ENCODE data around the gene MAP4K2.
"Not testable (repeated sequence)": the region's sequence is repeated elsewhere in the genome, so short reads cannot be mapped to it uniquely, and the experiment has no call there.

MAP4K2 gene

DNA sequence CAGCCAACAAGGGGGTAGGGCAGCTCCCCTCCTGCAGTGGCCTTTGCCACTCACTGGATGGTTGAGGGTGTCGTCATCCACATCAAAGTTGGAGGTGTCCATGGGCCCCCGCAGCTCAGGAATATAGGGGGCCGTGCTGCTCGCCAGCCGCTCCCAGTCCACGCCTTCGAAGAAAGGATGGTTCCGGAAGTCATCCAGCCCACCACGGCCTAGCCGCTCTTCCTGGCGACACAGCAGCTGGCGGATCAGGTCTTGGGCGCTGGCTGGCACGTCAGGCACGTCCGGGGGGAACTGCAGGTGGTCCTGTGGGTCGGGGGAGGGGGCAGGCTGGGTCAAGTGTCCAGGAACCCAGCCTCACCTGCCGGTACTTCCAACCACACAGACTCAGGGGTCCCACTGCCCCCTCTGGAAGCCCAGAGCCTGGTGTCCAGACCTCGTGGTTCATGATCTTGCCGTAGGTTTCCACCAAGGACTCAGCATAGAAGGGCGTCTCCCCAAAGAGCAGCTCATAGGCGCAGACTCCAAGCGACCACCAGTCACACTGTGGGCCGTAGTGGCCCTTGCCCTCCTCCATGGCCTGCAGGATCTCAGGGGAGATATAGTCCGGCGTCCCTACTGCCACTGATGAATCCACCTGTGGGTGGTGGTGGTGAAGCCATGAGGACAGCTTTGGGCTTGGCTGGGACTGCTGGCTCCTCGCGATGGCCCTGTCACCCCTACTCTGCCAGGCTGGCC lies 35.8 kb upstream of the MAP4K2 start:
- DNase-seq: no peak

DNA sequence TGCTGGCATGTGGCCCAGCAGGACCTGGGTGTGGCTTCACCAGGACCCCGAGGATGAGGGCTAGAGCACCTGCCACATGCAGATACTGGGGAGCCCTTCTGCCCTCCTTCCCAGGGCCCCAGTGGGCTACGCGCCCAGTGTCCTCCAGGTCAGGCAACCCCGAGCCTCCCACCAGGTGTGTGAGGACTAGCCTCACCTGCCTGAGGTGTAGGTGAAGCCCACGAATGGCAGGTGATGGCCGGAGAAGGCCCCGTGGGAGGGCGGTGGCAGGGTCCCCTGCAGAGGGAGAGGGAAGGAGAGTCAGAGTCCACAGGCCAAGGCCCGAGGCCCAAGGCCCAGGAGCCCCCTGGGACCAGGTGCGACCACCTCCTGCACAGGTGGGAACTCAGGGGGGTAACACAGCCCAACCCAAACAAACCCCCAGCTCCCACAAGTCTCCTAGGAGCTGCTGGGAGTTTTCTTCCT lies 34.9 kb upstream of the MAP4K2 start:
- no peak for DNase-seq

DNA sequence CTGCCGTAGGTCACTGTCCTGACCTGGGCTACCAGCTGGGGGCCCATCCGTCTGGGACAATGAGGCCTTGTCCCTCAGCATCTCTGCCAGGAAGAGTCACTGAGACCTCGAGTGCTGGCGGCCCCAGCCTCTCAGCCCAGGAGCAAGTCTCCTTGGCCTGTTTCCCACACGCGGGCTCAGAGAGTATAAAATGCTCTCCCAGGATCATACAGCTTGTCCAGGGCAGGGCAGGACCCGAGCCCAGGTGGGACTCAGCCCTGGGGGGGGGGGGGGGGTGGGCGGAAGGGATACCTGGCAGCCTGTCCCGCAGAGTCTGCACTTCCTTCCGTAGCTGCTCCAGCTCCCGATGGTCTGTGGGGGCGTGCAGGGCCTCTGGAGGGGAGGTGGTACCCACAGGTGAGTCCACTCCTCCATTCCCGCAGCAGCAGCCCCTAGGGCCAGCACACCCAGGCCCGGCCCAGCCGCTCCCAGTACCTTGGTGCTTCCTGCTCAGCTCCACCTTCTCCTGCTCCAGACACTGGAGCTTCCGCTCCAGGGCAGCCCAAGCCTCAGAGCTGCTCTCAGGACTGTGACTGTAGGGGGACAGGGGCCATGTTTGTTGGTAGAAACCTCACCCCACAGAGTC lies 33.5 kb upstream of the MAP4K2 start:
- no peak for DNase-seq

DNA sequence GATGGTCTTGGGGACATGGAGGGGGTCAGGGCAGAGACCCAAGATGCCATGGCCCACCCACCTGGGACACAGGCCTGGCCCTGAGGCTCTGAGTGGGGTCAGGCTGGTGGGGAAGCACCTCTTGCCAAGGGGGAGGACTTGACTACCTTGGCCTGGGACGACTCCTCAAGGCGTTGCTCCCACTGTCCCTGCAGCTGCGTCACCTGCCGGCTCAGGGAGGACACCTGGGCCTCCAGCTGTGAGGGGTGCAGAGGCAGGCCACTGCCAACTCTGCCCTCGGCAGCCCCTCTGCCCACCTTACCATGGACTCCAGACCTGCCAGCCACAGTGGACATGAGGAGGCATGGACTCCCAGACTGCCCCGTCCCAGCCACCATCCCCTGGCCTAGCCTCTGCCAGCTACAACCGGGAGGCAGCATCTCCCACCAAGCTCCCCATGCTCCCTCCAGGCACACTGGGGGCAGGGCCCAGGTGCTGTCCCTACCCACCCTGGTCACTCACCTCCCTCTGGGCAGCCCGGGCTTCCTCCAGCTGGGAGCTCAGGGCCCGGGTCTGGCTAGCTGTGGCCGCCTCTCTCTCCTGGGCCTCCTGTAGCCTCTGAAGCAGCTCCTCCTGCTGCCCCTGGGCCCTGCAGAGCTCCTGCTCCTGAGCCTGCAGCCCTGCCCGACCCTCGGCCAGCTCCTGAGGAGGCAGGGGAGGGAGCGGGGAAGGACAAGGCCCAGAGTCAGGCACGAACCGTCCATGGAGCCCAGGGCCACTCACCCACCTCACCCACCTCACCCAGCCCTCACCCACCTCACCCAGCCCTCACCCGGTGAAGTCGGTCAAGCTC lies 32.8 kb upstream of the MAP4K2 start:
- DNase-seq: no peak

DNA sequence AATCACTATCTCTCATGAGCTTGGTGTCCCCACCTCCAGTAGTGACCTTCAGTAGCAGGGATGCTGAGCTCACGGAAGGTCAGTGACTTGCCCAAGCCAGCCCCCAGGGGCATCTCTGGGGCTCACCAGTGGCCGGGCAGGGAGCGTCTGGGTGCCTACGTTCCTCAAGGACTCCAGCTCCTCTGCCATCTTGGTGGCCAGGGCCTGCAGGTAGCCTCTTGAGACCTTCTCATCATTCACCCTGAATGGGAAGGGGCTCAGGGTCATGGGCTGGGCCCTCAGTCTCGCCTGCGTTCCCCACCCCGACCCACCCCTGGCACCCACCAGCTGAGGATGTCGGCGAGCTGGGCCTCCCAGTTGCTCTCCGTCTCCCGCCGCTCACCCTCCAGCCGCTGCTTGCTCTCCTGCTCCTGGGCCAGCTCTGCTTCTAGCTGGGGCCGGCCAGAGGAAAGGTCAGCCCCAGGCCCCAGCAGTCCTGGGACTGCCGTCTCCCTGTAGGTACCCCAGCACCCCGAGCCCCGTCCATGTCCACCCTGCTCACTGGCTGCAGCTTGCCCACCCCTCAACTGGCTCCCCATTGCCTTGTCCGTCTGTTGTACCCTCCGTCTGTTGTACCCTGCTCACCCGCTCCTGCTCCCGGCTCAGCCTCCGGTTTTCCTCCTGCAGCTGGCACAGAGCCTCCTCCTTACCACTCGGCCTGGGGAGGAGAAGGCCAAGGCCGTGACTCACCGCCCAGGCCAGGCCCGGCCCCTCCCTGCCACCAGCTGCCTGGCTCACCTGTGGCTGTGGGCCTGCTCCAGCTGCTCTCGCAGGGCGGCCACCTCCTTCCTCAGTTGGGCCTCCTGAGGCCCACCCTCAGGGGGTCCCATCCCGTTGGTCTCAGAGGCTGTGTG lies 32.0 kb upstream of the MAP4K2 start:
- no peak for DNase-seq

DNA sequence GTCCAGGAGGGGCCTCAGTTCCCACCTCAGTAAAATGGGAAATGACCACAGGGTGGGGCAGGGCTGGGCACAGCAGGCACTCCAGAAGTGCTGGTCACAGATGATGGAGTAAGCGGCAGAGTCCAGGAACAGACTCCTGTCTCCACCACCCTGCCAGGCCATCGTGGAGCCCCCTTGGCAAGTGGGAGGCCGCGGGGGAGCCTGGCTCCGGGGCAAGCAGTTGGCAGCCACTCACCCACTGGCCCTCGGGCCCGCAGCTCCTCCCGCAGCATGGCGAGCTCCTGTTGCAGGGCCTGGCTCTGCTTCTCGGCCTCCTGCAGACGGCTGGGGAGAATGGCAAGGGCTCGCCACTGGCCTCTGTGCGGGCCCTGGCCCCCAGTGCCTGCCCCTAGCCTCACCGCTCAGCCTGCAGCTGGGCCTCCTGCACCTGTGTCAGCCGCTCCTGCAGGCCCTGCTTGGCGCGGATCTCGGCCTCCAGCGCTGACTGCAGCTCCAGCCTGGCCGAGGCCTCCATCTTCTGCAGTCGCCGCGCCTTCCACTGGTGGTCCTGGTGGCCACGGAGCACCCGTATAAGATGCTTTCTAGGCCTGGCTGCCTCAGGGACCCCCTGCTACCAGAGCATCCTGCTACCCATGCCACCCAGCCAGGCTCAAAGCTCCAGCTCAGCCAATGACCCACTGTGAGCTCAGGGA lies 31.2 kb upstream of the MAP4K2 start:
- DNase-seq: no peak

DNA sequence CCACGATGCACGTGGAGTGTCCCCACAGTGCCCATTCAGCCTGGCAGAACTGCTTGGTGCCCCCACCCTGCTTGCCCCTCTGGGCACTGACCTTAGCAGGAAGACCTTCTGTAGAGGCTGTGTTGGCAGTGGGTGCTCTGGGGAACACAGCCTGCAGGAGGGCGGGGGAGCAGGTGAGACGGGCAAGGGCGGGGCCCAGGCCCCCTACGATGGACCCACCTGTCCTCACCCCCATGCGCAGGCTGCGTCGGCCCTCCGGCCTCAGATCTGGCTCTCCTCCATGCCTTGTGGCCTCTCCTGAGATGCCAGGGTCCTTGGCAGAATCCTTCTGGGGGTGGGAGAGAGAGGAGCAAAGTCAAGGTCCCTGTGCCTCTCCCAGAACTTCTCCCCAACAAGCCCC lies 30.5 kb upstream of the MAP4K2 start:
- DNase-seq: no peak

DNA sequence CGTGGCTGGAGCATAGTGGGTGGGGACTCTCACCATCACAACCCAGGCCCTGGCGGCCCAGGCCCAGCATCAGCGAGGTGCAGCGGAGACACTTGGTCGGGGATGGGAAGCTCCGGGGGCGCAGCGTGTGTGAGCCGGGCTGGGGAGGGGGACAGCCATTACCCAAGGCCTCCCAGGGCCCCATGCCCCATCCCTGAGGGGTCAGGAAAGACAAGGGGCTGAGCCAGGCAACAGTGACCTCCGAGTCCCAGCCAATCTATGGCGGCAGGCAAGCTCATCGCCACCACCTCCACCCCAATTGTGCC lies 30.1 kb upstream of the MAP4K2 start:
- no peak for DNase-seq

DNA sequence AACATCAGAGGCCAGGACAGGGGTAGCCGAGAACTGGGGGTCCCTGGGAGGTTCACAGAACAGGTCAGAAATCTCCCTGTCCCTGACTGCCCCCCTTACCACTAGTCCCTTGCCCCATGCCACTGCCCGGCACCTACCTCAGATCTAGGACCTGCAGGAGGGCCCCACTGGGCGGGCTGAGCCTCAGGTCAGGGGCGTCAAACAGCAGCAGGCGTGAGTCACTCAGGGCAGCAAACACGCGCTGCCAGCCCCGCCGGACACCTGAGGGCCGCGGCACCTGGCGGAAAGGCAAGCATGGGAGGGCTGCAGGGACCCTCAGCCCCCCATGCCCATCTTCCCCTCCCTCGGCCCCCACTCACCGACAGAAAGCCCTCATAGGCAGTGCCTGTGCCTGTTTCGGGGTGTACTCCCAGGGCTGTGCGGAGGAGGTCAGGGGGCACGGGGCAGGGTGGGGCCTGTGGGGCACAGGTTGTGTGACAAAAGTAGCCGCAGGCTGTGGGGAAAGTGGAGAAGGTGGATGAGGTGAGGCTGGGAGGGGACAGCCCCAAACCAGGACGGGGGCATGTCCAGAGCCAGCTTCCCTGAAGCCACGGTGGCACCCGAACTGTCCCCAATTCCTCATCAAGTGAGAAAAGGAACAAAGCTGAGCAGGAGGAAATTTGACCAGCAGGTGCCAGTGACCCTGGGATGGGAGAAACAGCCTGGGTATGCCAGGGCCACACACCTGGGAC lies 29.6 kb upstream of the MAP4K2 start:
- DNase-seq: no peak

DNA sequence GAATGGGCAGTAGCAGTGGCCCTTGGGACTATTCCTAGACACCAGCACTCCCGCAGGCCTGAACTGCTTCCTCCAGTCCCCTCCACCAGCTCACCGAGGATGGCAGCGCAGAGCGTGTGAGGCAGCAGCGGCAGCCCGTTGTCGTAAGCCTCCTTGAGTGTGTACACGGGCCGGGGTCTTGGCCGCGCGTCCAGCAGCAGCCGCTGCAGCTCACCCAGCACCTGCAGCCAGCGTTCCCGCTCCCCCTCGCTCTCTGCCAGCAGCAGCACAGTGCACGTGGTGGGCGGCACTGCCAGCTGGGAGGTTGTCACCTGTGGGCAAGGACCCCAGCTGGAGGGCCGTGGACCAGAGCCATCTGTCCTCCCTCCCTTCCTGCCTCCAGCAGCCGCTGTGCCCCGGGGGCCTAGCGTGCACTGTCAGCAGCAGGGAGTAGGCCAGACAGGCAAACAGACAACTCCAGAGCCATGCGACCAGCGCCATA lies 28.4 kb upstream of the MAP4K2 start:
- DNase-seq: no peak

DNA sequence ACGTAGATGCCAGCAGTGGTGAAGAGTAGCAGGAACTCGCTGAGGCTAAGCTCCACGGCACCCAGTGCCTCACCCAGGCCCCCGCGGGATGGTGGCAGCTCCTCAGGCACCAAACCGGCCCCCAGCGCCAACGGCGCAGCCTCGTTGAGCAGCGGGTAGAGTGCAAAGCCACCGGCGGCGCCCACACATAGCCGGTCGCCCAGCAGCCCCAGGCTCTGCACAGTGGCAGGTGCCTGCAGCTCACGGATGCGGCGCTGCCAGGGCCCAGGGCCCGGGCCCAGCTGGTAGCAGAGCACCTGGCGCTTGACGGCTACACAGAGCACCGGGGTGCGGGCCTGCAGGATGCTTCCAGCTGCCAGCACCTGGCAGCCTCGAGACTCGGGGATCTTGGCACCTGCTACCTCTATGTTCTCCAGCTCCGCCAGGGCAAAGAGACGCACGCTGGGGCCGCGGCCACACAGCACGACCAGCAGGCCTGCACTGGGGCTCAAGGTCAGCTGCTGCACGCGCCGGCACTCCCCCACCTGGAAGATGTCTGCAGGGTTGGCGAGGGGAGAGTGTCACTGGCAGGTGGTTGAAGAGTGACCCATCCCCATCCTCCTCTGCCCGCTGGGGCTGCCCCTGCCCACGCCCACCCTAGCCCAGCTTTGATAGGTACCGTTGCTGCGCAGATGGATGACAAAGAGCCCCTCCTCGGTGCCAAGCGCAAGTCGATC lies 26.7 kb upstream of the MAP4K2 start:
- no peak for DNase-seq

DNA sequence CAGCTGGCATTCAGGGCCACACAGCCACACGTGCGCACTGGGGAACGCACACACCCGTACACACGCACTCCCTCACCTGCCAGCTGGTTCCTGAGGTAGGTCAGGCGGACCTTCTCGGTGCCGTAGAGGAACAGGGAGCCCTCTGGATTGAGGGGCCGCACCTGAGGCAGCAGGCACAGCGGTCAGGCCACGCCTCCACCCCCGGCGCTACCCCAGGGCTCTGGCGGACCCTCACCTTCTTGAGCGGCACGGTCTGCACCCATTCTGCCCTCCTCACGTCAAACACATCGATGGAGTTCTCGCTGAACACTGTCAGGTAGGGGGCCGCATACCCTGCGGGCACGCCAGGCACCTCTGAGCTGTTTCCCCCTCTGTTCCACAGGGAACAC lies 24.4 kb upstream of the MAP4K2 start:
- DNase-seq: no peak

DNA sequence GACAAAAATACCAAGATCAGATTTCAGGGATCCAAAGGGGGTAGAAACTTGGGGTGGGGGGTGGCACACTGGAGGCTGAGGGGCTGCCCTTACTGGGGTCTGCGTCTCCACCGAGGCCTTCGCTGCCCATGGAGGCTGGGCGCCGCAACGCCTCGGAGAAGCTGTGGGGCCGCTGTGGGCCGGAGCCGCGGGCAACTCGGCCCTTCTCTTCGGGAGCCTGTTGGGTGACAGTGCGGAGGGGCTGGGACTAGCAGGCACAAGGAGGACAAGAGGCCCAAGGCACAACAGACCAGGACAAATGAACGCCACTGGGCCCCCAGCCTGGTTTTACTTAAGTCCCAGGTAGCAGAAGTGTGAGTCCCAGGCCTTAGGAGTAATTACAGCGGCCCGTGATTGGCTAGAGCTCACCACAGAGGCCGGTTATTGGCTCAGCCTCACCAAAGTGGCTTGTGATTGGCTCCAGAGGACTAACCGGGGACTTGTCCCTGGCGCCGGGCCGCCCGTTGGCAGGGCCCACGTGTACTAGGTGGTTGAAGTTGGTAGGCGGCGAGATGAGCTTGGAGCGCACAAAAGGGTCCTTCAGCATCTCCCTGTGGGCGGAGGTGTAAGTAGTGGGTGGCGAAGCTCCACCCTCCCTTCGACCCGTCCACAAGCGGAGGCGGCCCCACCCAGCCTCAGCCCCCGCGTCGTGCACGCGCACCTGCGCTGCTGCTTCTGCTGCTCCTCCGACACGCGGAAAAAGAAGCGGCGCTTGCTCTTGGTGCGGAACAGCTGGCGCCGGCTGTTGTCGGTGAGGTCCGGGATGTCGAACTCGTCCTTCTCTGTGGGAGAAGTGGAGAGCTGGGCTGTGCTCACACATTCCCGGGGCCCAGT lies 23.8 kb upstream of the MAP4K2 start:
- no peak for DNase-seq

DNA sequence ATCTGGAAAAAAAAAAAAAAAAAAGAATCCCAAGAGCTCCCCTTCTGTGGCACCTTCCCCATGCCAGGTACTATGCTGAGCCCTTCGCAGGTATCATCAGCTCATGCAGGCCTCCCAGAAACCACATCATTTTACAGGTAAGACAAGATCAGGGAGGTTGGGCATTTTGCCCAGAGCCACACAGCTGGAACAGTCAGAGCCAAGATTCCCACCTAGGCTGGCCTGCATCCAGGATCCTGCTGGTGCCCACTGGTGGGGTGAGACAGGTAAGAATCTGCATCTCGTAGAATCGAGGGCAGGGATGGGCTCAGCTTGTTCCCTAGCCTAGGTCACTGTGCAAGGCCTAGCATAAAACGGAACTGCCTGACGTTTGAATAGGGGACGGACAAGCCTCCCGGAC lies 23.0 kb upstream of the MAP4K2 start:
- DNase-seq: no peak

DNA sequence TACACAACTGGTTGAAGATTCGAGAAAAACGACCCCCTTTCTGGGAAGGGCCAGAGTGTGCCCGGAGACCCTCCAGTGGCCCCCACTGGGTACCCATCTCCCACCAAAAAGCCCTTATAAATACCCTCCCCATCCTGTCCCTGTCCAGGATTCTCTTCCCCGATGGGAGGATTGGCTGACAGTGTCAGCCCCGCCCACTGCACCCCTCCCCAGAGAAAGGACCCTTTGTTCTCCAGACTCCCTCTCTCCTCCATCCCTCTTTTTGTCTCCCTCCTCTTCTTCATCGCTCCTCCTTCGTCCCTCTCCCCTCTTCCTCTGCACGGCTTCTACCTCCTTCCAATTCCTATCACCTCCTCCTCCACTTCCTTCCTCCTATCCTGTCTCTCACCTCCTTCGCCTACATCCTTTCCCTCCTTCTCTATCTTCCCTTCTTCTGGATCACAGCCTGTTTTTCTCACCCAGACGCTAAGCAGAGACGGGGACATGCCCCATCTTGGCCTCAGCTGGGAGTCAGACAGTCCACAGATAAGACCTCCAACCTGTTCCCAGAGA lies 20.6 kb upstream of the MAP4K2 start:
- DNase-seq: no peak

DNA sequence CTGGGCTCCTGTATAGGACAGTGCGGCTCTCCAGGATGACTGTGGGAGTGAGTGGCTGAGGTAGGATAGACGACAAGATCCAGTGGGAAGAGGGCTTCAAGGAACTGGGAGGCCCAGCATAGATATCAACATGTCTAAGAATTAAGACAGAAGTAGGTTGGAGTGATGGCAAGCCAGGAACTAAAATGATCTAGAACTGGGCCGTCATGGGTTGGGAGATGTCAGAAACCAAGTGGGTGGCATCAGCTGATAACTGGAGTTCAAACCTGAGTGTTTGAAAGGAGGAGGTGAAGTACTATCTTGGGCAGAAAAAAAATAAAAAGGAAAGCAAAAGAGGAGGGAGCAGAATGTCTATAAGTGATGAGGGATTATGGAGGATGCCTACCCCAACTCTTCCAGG lies 14.5 kb upstream of the MAP4K2 start:
- no peak for DNase-seq

DNA sequence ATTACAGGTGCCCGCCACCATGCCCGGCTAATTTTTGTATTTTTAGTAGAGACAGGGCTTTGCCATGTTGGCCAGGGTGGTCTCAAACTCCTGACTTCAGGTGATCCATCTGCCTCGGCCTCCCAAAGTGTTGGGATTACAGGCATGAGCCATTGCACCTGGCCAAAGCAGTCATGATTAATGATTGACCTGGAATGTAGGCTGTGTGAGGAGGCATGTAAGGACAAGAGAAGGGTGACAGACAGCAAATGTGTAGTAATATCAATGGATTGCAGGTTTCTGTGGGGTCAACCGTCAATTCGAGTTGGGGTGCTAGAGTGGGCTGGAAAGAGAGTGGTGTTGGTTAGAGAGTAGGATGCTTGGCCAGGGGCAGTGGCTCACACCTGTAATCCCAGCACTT lies 12.4 kb upstream of the MAP4K2 start:
- DNase-seq: not testable (repeated sequence)

DNA sequence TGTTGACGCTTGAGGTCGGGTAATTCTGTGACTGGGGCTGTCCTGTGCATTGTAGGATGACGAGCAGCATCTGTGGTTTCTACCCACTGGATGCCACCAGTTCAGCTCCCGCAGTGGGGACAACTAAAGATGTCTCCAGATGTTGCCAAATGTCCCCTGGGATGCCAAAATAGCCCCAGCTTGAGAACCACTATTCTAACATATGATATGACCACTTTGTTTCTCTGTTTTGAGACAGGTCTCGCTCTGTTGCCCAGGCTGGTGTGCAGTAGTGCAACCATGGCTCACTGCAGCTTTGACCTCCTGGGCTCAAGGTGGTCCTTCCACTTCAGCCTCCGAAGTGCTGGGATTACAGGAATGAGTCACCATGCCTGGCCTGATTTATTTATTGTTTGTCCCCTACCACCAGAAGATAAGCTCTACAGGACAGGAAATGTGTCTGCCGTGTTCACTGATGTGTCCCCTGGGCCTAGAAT lies 11.7 kb upstream of the MAP4K2 start:
- no peak for DNase-seq

DNA sequence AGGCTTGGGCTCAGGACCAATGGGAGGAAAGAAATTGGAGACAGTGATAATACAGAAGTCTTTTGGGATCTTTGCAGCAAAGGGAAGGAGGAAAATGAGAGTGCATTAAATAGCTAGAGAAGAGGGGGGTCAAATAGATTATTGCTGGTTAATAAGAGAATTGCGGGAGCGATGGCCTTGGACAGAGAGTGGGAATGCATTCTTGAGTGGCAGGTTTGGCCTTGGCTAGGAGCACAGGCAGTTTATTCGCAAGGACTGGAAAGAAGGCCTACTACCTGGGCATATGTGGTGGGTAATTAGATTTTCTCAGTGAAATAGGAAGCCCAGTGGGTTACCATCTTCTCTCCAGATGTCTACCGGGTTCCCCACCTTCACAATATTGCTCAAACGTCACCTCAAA lies 10.8 kb upstream of the MAP4K2 start:
- DNase-seq: no peak
